ENCODE results near the gene CAMK2A. TPM values are rescaled to one million over a fixed set of nuclear protein-coding genes. Genes with fewer than 3 reads are reported as not detected.

CAMK2A gene
- total RNA-seq, 1 experiment from 2014 or later: 0.33 TPM

DNA sequence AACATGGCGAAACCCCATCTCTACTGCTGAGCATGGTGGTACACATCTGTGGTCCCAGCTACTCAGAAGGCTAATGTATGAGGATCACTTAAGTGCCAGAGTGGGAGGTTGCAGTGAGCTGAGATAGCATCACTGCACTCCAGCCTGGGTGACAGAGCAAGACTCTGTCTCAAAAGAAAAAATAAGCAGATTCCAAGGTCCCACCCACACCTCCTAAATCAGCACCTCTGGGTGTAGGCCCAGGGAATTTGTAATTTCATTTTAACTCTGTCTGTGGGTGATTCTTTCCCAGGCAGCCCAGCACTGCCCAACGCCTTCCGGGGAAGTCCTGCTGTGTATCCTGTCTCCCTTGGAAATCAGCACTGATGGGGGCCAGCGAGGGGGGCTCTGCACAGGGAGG lies 12.5 kb downstream of the CAMK2A start:
- Histone ChIP-seq H3K18ac (ENCODE audit: insufficient read length, low read depth, low read length) (no peak overlapping the region), H3K4me1 (ENCODE audit: insufficient read depth, low read length) (no peaks in the 10 kb centered on the region), H2BK15ac (ENCODE audit: low read depth, low read length) (no peak overlapping the region), H3K79me2 (ENCODE audit: insufficient read depth, low read length) (no peaks in the 10 kb centered on the region), H2BK20ac (ENCODE audit: low read depth, low read length, poor library complexity, severe bottlenecking) (no peak overlapping the region), H3K9me3 (ENCODE audit: control insufficient read depth, low read depth, low read length) (no peaks in the 10 kb centered on the region), H4K5ac (ENCODE audit: insufficient read length, low read depth, low read length) (no peak overlapping the region), H3K27me3 (ENCODE audit: insufficient read depth, low read length) (no peaks in the 10 kb centered on the region), H3K23me2 (ENCODE audit: insufficient read length, low read depth, low read length, poor library complexity, severe bottlenecking) (no peaks in the 10 kb centered on the region), H3K14ac (ENCODE audit: insufficient read depth, low read length) (no peak overlapping the region), H2BK12ac (ENCODE audit: insufficient read length, low read depth, low read length) (no peak overlapping the region), H3K27ac (ENCODE audit: insufficient read length, low read depth, low read length) (no peak overlapping the region), H4K8ac (replicated peaks; ENCODE audit: insufficient read length, low read depth, low read length) (no peak overlapping the region), H2AFZ (ENCODE audit: low read length) (no peak overlapping the region), H3K4me2 (ENCODE audit: insufficient read depth, insufficient read length, low read length) (no peak overlapping the region), H3K9ac (ENCODE audit: extremely low read depth, insufficient read length, low read length) (no peak overlapping the region), H3K79me1 (ENCODE audit: insufficient read depth, low read depth, low read length, poor library complexity, severe bottlenecking) (no peaks in the 10 kb centered on the region), H3K4ac (ENCODE audit: low read depth, low read length) (no peak overlapping the region), H4K20me1 (ENCODE audit: control insufficient read depth, insufficient read depth, insufficient read length) (no peaks in the 10 kb centered on the region), H2BK120ac (ENCODE audit: low read depth, low read length, poor library complexity, severe bottlenecking) (no peak overlapping the region), H2BK5ac (ENCODE audit: insufficient read length, low read length) (no peak overlapping the region), H3K23ac (ENCODE audit: insufficient read length, low read depth, low read length) (no peak overlapping the region), H3T11ph (ENCODE audit: low read length) (no peak overlapping the region), H3K56ac (ENCODE audit: insufficient read length, low read depth, low read length) (no peak overlapping the region), H2AK5ac (ENCODE audit: insufficient read length, low read length) (no peak overlapping the region), H4K91ac (ENCODE audit: insufficient read length, low read depth, low read length) (no peak overlapping the region)
- peaks cover 0 to 20% of the 10 kb centered on the region in 2 experiments for H3K4me1 Mint-ChIP-seq
- H3K27me3 Mint-ChIP-seq (ENCODE audit: low read depth): peaks cover 11% of the 10 kb centered on the region
- TF ChIP-seq, protein P1, sequence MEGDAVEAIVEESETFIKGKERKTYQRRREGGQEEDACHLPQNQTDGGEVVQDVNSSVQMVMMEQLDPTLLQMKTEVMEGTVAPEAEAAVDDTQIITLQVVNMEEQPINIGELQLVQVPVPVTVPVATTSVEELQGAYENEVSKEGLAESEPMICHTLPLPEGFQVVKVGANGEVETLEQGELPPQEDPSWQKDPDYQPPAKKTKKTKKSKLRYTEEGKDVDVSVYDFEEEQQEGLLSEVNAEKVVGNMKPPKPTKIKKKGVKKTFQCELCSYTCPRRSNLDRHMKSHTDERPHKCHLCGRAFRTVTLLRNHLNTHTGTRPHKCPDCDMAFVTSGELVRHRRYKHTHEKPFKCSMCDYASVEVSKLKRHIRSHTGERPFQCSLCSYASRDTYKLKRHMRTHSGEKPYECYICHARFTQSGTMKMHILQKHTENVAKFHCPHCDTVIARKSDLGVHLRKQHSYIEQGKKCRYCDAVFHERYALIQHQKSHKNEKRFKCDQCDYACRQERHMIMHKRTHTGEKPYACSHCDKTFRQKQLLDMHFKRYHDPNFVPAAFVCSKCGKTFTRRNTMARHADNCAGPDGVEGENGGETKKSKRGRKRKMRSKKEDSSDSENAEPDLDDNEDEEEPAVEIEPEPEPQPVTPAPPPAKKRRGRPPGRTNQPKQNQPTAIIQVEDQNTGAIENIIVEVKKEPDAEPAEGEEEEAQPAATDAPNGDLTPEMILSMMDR (conservative IDR thresholded peaks at IDR 0.05): no peak
- H3K9me3 Mint-ChIP-seq: no peaks in the 10 kb centered on the region
- no peaks in the 10 kb centered on the region for H3K36me3 Mint-ChIP-seq (ENCODE audit: insufficient read depth in 1 of 3, low read depth in 3 of 3)
- no CpG with 5 or more reads among the region's 4 CpGs for WGBS (ENCODE audit: extremely low coverage, insufficient read length, low lambda C conversion rate)
- no peak overlapping the region for H3K4me3 Mint-ChIP-seq
- H3K27ac Mint-ChIP-seq: peak overlapping the region in 1 of 3 experiments; percentile 68; a peak in 2 of 7 replicates
- DNase-seq: no peak

All from H9 (cell line).